HG03039 (cell line): ENCODE measurements around the gene DTNA.

Source experiments
- ATAC-seq: cut with Tn5 transposase; IDR thresholded peaks from one replicate; pipeline ENCODE4 v1.9.1; 2021; ENCODE audit warnings: mild to moderate bottlenecking, moderate library complexity; ENCODE audit not compliant: unreplicated experiment

DTNA gene

GRCh38 chr18:34805103-34805877 lies 95.2 kb downstream of the DTNA start:
- no peak for ATAC-seq

DNA sequence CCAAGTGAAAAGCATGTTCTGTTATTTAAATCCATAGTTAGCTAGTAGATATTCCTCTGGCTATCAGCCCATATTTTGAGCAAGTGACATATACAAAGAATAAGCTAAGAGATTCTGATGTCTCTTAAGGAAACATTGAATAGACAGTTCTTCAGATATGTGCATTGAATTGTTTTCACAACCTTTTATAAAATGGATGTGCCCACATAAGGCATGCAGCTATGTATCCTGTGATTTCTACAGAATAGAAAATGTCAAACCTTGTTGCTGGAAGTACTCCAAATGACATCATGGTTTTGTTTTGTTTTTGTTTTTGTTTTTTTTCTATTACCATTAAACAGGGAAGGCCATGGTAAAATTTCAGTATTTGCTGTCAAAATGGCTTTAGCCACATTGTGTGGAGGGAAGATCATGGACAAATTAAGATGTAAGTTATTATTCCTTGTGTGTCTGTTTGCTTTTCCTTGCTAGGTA lies 95.8 kb downstream of the DTNA start:
- no peak for ATAC-seq

DNA sequence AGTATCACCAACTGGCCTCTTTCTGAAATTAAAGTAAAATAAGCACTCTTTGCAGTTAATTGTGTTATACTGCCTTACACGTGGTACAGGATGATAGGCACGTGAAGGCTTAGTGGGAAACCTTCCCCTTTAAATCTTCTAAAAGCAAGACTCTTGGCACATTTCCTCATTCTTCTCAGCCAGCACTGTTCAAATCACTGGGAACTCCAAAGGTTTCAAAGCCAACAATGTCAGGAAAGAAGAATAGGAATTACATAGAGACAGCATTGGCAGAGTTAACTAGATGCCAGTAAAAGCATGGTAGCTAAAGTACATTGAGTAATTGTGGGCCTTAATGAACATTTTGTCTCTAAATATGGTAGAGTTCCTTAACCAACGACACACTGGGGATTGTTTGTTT lies 96.4 kb downstream of the DTNA start:
- no peak for ATAC-seq

DNA sequence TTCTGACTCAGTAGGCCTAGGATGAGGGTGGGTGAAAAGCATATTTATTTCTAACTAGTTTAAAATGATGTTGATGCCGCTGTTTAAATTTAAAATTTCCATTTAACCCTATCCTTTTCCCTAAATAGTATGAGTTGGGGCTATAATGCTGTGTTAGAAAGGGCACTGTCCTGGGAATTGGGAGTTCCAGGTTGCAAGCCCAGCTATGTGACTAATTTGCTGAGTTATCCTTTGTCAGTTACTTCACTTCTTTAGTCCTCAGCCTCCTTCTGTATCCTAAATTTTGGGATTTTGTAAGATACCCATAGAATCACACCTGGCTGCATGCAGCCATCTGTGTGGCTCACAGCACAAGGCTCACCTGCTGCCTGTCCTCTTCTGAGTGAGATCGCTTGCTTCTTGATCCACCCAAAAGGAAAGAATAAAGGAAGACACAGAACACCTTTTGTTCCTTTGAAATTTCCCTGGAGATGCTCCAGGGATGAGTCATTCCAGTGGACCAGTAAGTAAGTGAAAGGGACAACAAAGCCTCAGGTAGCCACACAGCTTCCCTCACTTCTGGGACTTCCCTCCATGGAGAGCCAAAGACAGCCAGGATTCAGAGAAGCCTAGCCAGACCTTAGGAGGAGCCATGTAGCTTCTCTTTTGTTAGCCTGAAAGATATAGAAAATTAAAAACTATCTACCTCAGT lies 97.2 kb downstream of the DTNA start:
- no peak for ATAC-seq

- ATAC-seq = no peak
These were observed 98.3 kb downstream of the DTNA start for GRCh38 chr18:34808389-34808788.

DNA sequence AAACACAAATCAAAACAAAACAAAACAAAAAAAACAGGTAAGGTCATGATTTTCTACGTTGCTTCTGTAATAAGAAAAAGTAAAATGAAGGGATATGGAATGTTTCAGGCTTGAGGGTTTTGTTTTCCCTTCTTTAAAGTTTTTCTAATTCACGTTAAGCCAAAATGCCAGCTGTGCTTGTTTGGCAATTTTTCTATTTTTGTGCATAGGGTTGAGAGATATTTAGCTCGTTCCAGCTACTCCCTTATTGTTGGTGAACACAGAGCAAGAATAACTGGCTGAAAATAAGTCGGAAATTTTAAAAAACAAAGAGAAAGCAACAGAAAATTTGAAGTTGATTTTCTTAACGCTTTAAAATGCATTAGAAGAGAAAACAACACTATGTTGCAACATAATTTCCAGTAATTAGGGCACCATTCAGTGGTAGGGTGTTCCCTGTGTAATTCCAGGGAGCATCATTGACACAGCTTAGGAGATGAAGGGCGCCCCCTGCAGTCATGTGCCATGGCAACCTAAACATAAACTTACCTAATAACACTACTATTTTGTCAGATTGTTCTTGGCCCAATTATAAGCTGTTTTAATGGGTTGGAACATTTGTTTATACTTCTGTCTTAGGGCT lies 99.5 kb downstream of the DTNA start:
- no peak for ATAC-seq

DNA sequence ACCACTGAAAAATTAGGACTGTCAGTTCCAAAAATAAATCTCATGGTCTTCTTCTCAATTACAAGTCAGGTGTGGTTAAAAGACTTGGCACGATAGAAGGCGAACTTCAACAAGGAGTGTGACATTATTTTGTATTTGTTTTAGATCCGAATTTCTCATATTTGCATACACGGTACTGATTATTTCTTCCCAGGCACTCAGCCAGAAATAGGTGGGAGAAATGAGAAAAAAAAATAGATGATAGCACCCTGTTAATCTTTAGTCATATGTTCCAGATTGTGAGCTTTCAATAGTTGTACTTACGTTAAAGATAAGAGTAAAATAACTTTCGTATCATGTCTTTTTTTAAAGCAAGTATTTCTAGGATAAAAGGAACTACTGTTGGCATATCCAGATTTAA lies 106.1 kb downstream of the DTNA start:
- no peak for ATAC-seq

GRCh38 chr18:34817636-34818035 lies 107.5 kb downstream of the DTNA start:
- no peak for ATAC-seq

GRCh38 chr18:34818064-34818463 lies 108.0 kb downstream of the DTNA start:
- no peak for ATAC-seq

- ATAC-seq = no peak
These were observed 110.4 kb downstream of the DTNA start for GRCh38 chr18:34820360-34821065.

DNA sequence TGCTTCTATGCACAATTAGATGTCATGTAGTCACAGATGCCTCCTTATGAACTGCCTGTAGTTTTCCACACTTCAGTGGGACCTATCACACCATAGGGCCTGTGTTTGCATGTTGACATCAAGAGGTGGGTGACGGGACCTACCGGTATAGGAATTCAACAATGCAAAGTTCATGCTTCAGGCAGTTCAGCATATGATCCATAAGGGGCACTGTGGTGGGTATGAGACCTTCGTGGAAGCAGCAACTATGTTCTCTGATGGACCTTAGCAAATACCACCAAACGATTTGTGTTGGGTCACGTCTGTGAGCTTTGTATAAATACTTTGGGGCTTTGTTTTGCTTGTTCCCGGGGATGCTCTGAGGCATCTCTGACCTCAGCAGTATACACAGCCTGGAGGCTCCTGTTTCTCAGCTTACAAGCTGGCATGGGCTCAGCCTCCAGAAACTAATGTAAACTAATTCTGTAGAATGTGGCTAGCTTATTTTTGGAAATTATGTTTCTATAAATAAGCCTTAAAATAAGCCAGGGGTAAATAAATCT lies 111.6 kb downstream of the DTNA start:
- ATAC-seq = no peak

DNA sequence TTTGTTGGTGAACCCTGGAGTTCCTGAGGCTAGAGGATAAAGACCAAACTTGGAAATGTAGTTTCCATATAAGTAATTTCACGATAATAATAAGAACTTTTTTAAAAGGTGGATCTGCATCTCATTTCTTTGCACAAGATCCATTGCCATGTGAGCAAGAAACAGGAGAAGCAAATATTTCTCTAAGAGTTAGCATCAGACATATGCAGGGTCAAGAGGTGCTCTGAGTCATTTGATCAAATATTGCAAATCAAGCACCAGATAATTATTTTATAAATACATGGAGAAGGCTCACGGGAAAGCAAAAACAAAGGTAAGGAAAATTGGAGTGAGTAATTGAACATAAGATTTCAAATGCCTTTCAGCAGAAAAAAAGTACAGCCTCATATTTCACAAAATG lies 118.0 kb downstream of the DTNA start:
- ATAC-seq = no peak

DNA sequence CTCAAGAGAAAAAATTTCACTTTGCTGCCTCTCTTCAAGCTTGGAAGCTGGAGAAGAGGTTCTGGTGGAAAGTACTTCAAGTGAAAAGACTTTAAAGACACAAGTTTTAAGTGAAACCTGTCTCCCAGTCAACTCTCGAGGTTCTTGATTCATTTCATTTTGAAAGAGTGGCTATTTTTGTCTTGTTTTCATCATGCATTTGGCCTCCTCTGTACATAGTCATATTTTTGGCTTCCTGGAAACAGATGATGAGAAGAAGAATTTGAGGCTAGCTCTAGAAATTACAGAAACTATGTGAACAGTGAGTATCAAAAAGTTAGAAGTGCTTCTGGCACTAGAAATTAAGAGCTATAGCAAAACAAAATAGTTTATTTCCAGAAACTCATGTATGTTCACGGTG lies 124.8 kb downstream of the DTNA start:
- ATAC-seq = no peak

DNA sequence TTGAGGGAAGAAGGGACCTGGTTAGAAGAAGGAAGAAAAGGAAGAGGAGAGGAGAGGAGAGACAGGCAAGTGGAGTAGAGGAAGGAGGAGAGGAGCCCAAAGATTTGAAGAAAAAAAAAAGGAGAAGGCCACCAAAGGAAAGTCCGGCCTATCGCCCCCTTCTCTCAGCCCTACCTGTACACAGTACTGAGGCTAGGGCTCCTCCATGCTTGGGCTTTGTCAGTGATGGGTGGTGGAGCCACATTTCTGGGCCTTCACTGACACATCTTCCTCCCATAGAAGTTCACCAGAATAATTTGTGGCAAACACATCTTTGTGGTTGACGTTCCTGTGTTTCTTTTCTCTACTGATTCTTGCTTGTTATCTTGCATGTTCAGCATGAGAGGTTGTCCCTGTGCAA lies 125.4 kb downstream of the DTNA start:
- ATAC-seq = no peak

DNA sequence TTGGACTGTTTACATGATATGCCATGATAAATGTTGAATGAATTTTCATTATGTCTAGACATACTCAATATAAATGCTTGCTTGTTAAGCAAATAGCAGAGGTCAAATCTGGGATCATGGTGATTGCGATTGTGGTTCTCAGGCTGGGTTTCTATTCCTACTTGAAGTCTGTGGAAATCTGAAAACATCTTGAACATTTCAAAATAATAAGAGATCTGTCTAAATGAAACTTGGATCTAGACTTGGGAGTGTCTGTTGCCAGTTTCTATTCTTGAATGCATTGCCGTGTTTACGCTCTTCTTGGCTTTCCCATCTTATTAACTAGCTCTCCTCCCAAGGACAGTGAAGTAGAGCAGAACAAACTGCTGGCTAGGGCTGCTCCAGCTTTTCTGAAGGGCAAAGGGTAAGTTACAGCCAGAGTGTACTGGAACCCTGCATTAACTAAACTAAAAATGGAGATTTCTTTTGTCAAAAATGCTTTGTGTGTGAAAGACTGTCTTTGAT lies 127.7 kb downstream of the DTNA start:
- no peak for ATAC-seq

DNA sequence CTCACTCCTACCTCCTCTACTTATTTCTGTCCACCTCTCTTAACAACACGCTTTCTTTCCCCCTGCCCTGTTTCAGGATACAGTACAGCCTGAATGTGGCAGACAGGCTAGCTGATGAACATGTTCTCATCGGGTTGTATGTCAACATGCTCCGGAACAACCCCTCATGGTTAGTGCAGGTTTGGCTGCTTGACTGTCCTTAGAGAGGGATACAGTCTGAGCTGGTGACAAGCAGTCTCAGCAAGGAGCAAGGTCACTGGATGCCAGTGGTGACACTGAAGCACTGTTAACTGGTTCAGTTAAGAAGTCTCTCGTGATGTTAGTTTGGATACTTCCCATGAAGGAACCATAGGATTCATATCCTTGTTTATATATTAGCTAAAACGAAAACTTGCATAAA lies 128.6 kb downstream of the DTNA start:
- ATAC-seq = no peak

DNA sequence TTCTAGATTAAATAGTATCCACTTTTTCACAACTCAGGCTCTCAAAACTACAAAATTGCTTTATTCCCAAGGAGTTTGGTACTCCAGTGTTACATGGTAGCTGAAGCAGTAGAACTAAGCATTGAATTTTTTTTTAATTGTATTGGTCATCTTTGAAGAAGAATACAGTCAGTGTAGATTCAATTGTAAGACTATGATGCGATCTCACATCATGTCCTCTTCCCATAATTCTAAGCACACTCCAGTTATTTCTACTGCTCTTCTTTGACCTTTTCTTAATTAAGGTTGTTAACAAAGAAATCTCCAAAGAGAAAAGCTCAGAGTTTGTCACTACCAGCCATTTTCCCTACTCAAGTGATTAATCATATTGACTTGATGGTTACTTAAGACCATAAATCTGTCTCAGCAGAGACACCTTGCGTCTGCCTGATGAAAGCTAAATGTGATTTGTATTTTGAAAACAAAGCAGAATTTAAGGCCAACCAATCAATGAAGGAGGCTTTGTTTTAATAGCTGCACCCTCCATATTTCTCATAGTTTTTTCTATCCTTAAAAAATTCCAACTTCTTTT lies 130.2 kb downstream of the DTNA start:
- ATAC-seq = no peak

- ATAC-seq = no peak
These were observed 131.8 kb downstream of the DTNA start for GRCh38 chr18:34841891-34842290.

DNA sequence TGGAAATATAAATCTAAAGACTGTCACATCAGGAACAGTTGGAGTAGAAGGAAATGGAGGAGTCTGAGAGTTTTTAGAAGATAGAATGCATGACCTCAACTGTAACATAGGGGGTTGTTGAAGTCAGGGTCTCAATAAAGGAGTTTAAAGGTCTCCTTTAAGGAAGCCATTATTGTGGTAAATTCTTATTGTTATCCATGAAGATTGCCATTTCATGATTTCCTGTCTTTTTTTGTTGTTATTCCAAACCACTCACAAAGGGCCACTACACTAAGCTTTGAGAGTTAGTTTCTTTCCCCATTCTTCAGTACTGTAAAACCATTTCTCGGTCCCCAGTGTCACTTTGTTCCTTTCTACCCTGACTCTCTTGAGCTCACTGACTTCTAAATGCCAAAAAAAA lies 134.0 kb downstream of the DTNA start:
- ATAC-seq = no peak

- ATAC-seq = no peak
These were observed 134.8 kb downstream of the DTNA start for GRCh38 chr18:34844732-34845459.
